ENCODE data around the gene CAMSAP2. TPM values are rescaled to one million over a fixed set of nuclear protein-coding genes. Genes with fewer than 3 reads are reported as not detected.
A peak's percentile ranks its signal among the peaks of the same experiment; 100 is the strongest.

Gene CAMSAP2
- total RNA-seq, 1 donor from 2014 or later, result 48.3 TPM

DNA sequence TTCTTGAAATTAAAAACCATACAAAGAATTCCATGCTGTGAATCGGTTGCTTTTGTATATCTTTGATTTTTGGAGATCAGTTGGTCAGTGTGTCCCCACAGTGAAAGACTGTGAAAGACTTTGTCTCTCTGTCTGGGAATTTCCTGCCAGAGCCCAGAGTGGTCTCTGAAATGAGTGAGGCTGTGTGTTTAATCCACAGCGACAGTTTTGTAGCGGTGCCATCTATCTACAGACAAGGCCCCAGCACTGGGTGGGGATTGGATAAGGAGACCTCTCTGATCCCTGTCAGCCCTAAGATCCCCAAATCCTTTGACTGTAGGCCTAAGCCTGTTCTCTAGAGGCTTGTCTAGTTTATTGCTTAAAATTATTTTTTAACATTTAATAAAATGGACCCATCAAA, 144.4 kb downstream of the CAMSAP2 start:
- no peak for DNase-seq (ENCODE audit: low read depth)

GRCh38 chr1:200885623-200886402, 147.1 kb downstream of the CAMSAP2 start:
- no peak for DNase-seq (ENCODE audit: low read depth)

GRCh38 chr1:200886594-200886993, 147.9 kb downstream of the CAMSAP2 start:
- DNase-seq (ENCODE audit: low read depth), result no peak

- DNase-seq (ENCODE audit: low read depth), result no peak
Measured at GRCh38 chr1:200887036-200887435, 148.3 kb downstream of the CAMSAP2 start.

GRCh38 chr1:200887772-200888348, 149.2 kb downstream of the CAMSAP2 start:
- DNase-seq (ENCODE audit: low read depth), result no peak

DNA sequence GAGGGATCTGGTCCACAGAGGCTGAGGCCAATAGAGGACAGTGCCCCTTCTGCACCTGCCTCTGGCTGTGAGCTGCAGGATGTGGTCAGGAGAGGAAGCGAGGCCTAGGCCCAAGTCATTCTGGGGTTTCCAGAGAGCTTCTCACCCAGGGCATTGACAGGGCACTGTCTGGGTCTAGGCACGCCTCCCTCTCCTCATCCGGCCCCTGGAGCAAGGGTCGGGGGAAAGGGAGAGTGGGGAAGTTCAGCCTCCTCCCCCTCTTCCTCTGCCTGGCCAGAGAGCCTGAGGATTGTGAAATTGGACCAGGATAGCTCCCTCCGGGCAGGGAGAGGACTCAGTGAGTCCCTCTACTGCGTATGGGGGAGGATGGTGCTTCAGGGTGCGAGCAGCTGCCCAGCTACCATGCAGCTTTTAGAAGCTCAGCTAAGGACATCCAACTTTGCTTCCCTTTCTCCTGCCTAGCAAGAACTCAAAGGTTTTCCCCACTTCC, 149.7 kb downstream of the CAMSAP2 start:
- peak; percentile 79 for DNase-seq (ENCODE audit: low read depth)

- DNase-seq (ENCODE audit: low read depth), result peak; percentile 39
Measured at GRCh38 chr1:200889571-200889970, 150.9 kb downstream of the CAMSAP2 start.

DNA sequence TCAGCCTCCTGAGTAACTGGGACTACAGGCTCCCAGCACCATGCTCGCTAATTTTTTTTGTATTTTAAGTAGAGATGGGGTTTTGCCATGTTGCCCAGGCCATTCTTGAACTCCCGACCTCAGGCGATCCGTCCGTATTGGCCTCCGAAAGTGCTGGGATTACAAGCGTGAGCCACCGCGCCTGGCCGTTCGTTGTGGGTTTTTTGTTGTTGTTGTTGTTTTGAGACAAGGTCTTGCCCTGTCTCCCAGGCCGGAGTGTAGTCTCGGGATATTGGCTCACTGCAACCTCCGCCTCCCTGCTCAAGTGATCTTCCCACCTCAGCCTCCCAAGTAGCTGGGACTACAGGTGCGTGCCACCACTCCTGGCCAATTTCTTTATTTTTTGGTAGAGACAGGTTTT, 151.3 kb downstream of the CAMSAP2 start:
- no peak for DNase-seq (ENCODE audit: low read depth)

DNA sequence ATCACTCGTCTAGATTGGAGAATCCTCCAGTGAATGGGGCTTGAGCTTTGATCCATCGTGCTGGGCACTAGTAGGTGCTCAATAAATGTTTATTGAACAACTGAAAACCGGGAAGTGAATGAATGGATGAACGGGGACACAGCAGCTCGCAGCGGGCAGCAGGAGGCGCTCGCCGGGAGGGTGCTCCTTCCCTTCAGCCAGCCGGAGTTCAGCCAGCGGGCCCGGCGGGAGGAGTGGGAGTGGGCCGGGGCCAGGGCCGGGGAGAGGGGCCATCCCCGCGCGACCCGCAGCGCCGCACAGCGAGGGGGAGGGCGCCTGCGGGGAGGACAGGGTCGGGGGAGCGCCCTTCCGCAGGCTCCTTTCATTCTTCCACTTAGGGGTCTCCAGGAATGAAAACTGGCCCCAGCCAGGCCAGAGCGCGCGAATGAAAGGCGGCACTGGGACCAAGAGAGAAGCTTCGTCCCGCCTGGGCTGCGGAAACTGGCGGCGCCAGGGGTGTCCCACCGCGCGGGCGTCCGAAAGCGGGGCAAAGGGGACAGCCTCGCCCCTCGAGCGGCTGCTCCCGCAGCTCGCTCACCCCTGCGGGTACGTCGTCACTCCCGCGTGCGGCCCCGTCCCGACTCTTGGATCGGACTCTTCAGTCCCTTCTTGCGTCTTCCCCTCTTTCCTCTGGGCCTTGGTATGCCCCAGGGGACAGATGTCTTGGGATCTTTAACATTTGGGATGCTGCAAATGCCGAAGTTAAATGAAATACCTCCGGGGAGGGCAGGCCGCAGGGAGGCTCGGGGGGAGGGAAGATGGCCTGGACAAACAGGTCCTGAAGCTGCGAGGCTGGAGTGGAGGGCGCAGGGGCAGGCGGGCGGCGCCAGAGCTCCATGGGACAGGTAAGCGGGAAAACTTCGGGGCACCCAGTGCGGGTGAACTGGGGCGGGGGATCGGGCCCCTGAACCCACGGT, 152.4 kb downstream of the CAMSAP2 start:
- peak; percentile 45 for DNase-seq (ENCODE audit: low read depth)

DNA sequence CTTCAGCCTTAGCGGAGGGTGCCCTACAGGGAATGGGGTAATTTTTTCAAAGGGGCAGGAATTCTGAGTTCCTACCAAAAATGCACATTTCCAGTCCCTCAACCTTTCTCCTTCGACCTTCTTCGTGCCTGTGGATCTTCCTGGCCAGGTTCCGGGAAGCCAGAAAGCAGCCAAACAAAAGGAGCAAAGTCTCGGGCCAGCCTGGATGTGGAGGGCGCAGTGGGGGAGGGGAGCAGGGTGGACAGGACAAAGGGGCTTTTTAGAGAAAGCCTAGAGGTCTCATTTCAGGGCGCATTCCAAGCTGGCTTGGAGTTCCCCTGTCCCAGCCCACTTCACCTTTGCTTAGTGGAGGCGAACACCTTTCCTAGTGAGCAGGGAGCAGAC, 153.1 kb downstream of the CAMSAP2 start:
- no peak for DNase-seq (ENCODE audit: low read depth)

DNA sequence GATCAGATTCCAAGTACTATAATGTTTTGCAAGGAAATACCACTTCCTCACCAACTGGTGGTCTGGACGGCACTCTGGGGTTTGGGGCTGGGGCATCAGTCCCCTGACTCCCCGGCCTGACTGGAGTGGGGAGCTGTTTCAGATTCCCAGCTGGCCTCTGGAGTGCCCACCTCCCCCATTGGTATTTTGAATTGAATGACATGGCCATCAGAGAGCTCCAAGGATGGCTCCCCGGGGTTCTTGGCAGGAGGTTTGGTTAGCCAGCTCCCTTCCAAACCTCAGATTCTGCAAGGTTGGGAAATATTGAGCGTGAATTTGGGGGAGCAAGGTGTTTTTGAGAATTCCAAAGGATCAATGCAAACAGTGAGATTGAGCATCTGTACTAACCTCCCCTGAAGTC, 153.9 kb downstream of the CAMSAP2 start:
- no peak for DNase-seq (ENCODE audit: low read depth)

DNA sequence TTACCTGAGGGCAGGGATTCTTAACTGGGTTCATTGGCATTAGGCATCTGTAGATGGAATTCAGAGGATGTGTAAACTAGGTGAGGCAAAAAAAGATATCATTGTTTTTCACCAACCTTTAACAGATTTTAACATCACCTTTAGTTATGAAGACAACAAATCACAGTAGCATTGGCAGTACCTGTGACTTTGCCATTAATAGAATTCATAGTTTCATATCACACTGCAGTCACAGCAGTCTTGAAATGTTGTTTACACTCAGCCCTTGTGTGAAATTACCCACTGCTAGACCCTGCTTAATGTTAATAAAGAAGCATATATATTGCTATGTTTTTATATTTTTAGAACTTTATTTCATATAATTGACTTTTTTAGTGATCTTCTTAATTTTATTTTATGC, 154.3 kb downstream of the CAMSAP2 start:
- DNase-seq (ENCODE audit: low read depth), result no peak

- peak; percentile 40 for DNase-seq (ENCODE audit: low read depth)
Measured at GRCh38 chr1:200893411-200893901, 154.8 kb downstream of the CAMSAP2 start.

GRCh38 chr1:200894712-200895442, 156.2 kb downstream of the CAMSAP2 start, which contains the start of gene INAVA:
INAVA (plus strand) TSS chr1:200894900; CDS start chr1:200898401, 3,501 bp downstream.
- DNase-seq (ENCODE audit: low read depth), result peak; percentile 64

DNA sequence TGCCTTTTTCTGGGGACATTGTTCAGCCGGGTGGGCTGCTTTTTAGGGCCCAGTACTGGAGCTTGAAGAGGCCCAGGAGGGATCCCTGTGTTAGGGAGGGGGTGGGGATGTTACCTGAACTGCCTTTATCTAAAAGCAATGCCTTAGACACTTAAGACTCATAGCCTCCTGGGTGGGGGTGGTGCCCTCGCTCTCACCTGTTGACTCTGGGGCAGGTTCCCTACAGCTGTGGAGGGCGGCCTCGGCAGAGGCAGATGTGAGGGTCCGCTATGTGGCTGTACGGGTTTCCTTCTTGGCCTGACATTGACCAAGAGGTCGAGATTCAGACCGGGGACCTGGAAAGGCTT, 156.7 kb downstream of the CAMSAP2 start:
- no peak for DNase-seq (ENCODE audit: low read depth)

DNA sequence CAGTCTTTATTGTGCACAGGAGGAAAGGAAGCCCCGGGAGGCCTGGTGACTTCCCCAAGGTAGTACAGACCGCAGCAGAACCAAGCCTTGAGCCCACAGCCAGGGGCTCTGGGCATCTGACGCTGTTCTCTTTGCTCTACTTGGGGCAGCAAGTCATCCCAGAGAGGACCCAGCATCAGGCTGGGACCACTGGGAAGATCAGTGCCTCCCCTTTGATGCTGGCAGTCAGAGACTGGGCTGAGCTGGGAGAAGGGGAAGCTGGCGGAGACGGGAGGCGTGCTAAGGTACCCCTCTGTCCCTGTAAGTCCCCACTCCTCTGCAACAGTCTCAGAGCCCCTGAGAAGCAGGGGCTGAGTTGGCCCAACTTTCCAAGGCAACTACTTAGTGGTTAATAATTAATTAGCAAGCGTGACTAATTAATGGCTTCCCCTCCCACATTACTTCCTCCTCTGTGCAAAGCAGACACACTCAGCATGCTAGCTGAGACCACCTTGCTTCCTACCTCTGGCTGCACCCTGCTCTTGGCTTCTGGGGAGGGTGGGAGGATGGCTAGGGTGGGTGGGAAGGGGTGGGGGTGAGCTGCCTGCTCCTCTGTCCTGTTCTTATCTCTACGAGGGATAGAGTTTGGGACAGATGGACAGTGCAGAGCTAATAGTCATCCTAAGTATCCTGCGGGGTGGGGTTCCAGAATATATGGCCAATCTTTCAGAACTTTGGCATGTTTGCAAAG, 157.3 kb downstream of the CAMSAP2 start:
- DNase-seq (ENCODE audit: low read depth), result peak; percentile 86

DNA sequence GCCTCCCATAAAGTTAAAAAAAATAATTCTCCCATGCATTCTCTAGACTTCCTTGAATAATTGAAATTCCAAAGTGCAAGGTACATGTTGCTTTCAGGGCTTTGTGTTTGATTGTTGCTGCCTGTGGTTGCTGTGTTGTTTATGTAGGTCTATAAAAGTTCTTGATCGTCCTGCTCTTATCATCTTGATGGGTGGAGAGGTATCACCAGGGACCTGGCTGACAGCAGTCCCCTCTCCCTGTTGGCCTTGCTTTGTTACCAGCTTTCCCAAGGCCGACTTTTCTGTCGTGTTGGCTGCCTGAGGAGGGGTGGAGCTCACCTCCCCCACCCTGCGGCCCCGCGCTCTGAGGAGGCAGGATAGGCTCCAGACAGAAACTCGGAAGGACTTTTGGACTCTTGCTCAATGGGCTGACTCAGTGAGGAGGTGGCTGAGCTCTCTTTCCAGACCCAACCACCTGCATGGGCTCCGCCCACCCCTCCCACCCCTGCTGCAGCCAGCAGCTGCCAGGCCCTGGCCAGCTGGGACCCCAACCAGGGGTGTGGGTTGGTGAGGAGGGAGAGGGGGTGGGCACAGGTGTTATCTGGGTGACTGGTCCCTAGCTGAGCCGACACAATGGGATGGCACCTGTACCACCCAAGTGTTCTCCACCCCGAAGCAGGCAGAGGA, 158.0 kb downstream of the CAMSAP2 start:
- DNase-seq (ENCODE audit: low read depth), result peak; percentile 94

DNA sequence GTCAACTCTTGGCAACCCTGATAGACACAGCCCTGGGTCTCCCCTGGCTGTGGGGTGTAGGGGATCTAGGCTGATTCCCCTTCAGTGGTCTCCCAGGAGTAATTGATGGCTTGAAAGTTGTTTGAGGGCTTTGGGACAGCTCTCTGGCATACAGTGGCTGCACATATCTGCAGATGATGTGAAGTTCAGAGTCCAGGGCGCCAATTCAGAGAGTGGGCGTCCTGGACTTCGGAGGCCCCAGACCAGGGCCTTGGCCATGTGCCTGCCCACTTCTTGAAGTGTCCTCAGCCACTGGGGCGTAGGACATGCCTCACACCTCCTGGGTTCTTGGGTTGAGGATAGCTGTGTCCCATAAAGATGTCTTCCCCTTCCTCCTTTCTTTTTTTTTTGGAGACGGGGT, 158.6 kb downstream of the CAMSAP2 start:
- DNase-seq (ENCODE audit: low read depth), result no peak

GRCh38 chr1:200899015-200899386, 160.3 kb downstream of the CAMSAP2 start:
- DNase-seq (ENCODE audit: low read depth), result no peak

- no peak for DNase-seq (ENCODE audit: low read depth)
Measured at GRCh38 chr1:200899451-200899915, 160.8 kb downstream of the CAMSAP2 start.

Data from renal cortical epithelial cell (primary cell).